Amygdala (tissue), 56 donors: ENCODE results near the gene AMN.

Experiments used
- DNase-seq, 56 donors: peaks; one replicate each; lab custom pipeline; 2025; lab: John Stamatoyannopoulos, UW

The AMN gene

DNA sequence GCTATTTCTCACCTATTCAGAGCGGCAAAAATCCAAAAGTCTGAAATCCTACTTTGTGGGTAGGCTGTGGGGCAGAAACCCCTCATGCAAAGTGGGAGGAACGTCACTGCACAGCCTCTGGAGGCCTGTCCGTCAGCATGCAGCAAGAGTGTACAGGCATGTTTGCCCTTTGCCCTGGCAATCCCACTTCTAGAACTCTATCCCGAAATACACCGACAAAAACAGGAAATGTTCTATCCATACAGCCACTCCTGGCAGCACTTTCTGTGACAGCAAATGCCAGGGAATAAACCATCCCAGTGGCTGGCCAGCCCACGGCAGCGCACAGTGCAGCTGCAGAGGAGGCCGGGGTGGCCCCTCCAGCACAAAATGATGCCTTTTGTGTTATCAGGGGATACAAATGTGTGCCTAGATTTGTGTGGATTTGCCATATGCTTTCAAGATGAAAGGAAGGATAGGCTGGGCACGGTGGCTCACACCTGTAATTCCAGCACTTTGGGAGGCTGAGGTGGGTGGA, 39.7 kb downstream of the AMN start:
- peak in 1 of 56 donors; percentile 24 for DNase-seq

DNA sequence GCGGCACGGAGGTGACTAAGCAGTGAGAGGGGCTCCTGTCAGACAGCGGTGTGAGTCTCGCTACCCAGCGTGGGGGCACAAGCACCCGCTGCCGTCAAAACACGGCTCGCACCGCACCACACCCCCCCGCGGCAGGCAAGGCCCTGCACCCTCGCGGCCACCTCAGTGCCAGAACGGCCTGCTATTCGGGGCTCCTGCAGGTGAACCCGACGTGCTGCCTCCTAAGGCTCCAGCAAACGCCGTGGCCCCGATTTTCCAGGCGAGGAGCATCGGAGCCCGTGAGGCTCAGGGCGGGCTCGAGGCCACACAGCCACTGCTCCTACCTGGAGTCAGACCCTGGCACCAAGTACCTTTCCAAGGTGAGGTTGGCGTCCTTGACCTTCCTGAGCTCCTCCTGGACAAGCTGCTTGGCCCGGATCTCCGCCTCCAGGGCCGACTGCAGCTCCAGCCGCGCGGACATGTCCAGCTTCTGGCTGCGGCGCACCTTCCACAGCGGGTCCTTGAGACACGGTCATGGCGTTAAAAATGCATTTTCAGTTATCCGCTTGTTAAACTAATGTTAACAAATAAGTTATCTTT, 41.8 kb downstream of the AMN start:
- no peak for DNase-seq

DNA sequence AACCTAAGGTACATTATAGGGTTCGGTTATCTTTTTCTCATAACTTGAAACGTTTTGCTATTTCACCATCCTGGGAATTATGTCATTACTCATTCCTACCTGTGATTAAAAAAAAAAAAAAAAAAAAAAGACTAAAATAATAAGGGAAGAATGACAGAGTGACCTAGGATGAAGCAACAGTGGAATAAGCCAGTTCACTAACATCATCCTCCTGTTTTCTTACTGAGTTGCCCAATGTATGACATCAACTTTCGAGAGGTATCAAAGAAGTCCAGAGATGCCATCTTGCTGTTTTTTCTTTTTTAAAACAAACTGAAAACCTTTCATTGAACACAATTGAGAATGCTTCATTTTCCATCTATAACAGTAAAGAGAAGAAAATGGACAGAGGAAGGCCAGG, 42.8 kb downstream of the AMN start:
- DNase-seq: no peak

DNA sequence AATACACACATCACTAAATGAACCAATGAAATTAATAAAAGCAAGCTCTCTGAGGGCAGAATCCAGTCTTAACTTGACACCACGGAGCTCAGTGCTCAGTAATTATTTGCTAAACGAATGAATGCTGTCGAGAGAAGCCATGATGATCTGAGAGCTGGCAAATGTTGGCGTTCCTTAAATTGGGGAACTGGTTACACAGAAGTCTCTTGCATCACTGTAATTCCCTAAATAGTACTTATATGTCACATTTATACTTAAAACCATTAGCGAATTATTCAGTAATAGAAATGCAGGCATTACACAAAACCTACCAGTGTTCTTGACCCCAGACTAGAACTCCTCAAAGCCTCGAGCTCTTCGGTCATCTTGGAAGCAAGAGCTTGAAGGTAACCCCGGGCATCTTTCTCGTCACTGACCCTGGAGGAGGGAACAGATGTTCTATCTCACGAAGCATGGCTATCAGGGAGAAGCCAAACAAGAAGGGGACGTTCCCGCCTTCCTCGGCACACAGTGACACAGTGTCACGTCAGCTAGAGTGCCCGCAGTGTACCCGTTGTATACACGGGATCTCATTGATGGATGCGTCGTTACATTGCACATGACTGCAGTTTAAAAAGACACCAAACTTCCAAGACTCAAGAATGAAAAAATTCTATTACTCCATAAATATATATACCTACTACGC, 43.6 kb downstream of the AMN start:
- no peak for DNase-seq

DNA sequence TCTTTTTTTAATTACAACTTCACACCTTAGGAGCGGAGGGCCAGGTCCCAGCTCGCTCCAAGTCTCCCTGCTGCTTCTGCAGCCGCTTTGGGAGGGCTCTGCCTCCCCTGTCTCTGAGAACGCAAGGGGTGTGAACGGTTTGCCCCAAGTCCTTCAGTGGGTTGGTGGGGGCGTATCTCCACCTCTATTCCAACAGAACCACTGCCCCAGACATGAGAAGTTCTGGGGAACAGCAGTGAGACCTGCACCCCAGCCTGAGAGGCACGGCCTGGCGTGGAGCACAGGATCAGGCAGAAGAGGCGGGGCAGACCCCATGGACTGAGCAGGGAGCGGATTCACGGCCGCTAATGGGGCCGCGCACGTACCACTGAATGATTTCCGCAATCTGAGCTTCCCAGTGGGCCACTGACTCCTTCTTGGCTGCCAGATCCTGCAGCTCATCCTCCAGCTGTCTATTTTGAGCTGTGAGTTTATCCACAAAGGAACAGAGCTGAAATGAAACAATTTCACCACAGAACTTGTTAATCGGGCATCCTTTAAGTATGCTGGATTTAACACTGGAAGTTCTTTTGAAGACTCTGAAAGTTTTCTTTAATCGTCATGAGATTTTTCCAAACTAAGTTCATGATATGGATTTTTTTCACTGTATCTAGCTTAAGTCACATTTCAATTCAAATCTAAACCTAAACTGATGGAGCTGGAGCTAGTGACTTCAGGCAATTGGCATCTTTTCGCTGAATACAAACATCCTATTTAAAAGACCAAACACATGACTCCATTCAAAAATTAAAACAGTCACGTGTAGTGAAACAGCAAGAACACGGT, 44.4 kb downstream of the AMN start:
- no peak for DNase-seq

DNA sequence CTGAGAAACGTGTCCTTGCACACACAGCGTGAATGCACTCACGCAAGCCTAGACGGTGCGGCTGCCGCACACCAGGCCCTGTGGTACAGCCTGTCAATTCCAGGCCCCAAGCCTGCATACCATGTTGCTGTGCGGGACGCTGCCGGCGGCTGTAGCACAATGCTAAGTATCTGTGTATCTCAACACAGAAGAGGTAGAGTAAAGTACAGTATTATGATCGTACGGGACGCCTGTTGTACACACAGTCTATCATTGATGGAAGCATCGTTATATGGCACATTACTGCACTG, 45.0 kb downstream of the AMN start:
- peak in 3 of 56 donors; percentile 5 to 39 (median 17) for DNase-seq

DNA sequence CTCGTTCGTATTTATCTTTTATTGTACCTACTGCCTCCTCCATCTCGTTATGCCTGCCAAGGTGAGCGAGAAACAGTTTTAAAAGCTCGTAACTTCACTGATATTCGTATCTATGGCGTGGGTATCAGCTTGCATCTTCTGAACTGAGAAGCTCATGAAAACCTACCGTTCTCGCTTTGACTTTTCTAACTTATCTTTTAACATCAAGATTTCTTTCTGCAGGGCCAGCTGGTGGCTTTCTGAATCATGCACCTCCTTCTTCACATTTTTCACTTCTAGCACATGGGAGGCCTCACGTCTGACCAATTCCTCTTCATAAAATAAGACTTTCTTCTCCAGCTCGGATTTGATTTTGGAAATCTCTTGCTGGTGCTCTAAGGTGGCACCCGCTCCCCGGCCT, 45.8 kb downstream of the AMN start:
- DNase-seq: no peak

DNA sequence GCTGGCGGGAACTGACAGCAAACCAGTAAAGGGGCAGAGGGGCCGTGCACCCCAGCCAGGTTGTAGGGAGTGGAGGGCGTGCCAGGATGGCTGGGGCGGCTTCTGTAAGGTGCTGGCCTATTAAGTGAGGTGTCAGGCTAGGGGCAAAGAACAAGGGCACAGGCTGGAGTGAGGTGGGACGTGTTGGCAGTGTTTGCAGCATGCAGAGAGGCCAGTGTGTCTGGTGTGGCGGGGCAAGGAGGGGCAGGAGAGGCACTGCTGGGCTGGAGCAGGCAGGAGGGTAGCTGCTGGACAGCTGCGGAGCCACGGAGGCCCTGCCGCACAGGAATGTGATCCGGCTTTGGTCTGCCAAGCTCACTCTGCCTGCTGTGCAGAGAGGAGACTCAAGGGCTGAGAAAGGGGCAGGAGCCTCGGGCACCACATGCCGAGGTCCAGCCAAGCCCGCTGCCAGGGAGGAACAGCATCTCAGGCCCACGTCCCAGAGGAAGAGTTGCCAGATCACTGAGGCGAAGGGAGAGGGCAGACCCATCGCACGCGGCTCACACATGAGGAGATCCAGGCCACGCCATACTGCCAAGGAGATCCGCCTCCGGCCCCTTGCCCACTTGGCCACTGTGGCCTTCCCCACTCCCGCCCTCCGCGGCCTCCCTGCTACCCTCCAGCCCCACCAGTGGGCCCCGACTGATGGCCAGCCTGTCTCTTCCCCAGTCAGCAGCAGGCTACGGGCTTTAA, 46.8 kb downstream of the AMN start:
- peak in 2 of 56 donors; percentile 40 to 46 for DNase-seq

DNA sequence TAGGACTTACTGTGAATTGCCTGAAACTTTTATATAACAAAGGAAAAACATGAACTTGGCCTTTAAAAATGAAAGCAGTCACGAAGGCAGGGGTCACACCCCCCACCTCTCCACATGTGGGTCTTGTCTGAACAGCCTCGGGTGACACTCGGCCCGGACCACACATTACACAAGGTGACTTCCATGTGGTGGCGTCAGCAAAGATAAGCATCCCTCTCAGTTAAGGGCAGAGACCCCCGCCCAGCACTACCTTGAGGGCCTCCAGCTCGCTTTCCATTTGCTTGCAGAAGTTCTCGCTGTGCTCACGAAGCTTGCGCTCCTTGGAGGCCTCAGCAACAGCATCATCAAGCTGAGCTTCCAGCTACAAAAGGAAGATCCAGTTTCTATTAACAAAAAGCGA, 47.4 kb downstream of the AMN start:
- no peak for DNase-seq

DNA sequence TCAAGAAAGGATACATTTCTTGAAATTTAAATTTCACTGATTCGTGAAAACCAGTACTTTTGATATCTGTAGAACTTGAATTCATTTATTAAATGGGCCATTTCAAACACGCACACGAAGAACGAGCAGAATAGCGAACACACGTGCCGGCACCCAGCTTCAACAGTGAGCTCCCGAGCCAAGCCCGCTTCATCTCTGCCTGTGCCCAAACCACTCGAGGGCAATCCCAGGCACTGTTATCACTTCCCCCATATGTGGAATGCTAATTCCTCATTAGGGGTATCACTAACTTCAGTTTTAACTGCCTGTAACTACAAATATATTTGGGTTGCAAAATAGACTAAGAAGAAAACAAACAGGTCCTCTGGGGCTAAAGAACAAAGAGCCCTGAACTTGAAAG, 48.0 kb downstream of the AMN start:
- DNase-seq: no peak

DNA sequence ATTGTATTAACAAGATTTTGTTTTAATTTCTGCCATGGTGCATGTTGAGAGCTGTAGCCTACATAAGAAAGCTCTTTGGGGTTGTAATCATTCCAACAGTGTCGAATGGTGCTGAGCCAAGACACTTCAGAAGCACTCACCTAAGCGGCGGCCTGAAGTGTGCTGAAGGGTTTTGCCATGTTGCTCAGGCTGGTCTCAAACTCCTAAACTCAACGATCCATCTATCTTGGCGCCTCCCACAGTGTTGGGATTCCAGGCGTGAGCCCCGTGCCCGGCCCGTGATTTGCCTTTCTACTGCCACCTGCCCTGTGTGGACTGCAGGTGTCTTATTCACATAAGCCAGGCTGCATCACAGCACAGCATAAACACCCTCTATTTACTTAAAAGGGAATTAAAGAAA, 48.9 kb downstream of the AMN start:
- no peak for DNase-seq

DNA sequence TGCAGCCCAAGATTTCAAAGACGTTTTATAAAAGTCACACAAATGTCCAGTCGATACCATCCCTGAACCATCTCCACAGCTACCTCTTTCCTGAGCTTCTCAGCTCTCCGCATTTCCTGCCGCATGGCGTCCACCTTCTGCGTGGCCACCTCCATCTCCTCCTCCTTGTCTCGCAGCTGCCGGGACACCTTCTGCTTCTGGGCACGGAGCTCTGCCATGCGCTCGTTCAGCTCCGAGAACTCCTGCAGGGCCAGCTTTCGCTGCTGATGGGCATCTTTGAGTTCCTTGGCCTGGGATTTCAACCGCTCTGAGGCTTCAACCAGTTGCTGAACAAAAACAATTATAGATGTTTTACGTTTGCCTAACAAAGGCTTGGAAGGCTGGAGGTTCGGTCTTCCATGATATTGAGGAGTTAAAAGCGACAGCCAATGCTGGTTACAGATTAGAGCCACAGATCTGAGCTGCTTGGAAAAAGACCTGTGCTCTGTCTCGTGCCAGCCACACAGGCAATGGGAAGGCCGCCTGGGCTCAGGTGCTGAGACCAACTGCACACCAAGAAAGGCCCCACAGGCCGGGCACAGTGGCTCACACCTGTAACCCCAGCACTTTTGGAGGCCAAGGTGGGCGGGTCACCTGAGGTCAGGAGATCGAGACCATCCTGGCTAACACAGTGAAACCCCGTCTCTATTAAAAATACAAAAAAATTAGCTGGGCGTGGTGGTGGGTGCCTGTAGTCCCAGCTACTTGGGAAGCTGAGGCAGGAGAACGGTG, 49.6 kb downstream of the AMN start:
- no peak for DNase-seq

DNA sequence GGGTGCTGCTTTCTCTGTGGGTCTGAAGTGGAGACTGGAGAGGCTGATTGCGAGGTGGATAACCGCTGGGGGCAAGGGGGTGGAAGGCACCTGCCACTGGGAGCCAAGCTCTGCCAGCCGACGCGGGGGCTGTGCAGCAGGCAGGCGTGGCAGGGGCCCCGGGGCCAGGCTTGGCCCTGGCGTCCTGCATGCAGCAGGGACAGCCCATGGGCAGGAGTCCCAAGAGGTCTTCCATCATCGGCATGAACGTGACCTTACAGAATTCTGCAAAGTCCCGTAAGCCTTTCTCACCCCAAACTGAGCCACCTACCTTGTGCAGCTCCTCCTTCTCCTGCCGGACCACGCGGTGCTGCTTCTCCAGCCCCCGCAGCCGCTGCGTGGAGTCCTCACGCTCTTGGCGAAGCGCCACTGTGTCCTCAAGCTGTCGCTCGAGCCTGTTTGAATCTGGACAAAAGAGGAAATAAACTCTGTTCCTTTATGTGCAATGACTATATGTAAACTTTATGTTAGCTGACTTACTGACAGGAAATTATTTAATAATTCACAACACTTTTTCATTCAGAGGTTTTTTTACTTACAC, 51.3 kb downstream of the AMN start:
- DNase-seq: no peak

DNA sequence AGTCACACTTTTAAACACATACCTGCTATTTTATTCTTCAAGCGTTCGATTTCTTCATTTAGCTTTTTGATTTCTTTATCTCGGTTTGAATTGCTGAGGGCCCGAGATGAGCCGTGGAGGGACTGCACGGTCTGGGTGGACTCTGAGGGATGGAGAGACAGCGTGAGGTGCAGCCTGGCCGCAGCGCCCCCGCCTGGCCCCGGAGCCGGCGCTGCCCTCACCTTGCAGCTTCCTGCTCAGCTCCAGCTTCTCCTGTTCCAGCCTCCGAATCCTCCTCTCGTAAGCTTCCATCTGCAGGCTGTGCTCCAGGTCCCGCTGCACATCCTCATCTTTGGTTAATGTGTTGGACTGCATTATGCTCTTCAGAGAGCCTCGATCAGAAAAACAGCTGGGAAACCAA, 53.2 kb downstream of the AMN start:
- no peak for DNase-seq

DNA sequence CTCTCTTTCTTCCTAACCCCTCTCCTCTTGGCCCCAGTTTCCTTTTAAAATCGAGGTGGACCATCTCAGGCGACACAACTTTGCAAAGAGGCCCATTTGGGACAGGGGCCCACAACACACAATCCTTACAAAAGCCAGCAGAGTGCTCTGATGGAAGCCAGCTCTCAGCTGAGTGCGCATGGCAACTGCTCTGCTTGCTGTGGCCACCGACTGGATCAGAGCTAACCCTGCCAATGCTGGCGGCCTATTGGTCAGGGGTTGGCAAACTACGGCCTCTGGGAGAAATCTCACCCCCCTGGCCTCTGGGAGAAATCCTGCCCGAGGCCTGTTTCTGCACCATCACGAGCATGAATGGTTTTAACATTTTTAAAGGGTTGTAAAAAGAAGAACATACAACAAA, 55.0 kb downstream of the AMN start:
- peak in 7 of 56 donors; percentile 10 to 55 (median 31) for DNase-seq

DNA sequence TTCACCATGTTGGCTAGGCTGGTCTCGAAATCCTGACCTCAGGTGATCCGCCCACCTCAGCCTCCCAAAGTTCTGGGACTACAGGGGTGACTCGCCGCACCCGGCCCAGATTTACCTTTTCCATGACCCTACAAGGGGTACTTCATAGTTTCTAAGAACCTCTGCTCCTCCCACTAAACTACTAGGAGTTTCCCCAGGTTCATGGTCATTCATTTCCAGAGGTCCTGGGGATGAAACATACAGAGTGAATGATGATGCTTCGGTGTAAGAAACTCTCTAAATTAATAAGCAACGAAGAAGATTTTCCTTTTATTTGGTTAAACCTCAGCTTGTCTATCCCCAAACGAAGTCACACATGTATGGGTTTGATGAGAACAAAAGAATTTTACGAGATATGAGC, 56.9 kb downstream of the AMN start:
- no peak for DNase-seq

DNA sequence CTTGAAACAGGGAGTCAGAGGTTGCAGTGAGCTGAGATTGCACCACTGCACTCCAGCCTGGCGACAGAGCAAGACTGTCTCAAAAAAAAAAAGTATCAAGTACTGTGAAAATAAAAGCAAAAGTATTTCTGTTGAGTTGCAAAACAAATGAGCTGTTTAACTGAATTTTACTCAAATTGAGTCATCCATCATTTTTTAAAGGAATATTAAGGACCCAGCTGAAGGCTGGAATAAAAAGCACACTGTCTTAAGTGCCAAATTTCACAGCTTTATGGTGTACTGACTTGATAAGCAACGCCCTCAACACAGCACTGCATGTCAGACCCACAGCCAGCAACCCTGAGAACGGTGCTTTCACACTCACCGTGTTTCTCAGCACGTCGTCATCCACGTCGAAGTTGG, 57.9 kb downstream of the AMN start:
- no peak for DNase-seq
